Measurements from ENCODE around the gene AOPEP. TPM values are rescaled to one million over a fixed set of nuclear protein-coding genes. Genes with fewer than 3 reads are reported as not detected.
A peak's percentile ranks its signal among the peaks of the same experiment; 100 is the strongest.

The AOPEP gene
- total RNA-seq, 4 donors from 2014 or later, result 252 to 375 (median 312) TPM

GRCh38 chr9:95104581-95104960, 378.1 kb downstream of the AOPEP start:
- Histone ChIP-seq H3K27me3 (no peaks in the 10 kb centered on the region), H3K27ac (peak overlapping the region in 3 of 4 donors; percentile 66 to 89 (median 87)), H3K4me3 (no peak overlapping the region), H3K4me1 (peaks cover 3 to 94% (median 36%) of the 10 kb centered on the region in 3 donors), H3K9me3 (no peaks in the 10 kb centered on the region), H3K36me3 (peaks cover 0 to 26% of the 10 kb centered on the region in 2 donors)
- TF ChIP-seq POLR2AphosphoS5 (IDR thresholded peaks at IDR 0.05) (no peak), CTCF (IDR thresholded peaks at IDR 0.05) (no peak), EP300 (IDR thresholded peaks at IDR 0.05) (no peak), POLR2A (IDR thresholded peaks at IDR 0.05) (no peak)
- no peak for ATAC-seq
- WGBS, 2 donors (ENCODE audit: low coverage in 1 of 2), result 62 to 74% methylated on average over 3 to 8 of the region's 8 CpGs

- Histone ChIP-seq H3K4me3 (no peak overlapping the region), H3K27ac (peak overlapping the region in 3 of 4 donors; percentile 66 to 89 (median 87)), H3K9me3 (no peaks in the 10 kb centered on the region), H3K27me3 (no peaks in the 10 kb centered on the region), H3K36me3 (peaks cover 0 to 26% of the 10 kb centered on the region in 2 donors), H3K4me1 (peaks cover 3 to 90% (median 35%) of the 10 kb centered on the region in 3 donors)
- 58 to 61% methylated on average over 2 to 3 of the region's 12 CpGs for whole genome bisulfite sequencing, 2 donors (ENCODE audit: low coverage in 1 of 2)
- no peak for ATAC-seq
- TF ChIP-seq EP300 (IDR thresholded peaks at IDR 0.05), result no peak
- no peak for TF ChIP-seq POLR2AphosphoS5 (IDR thresholded peaks at IDR 0.05)
- TF ChIP-seq CTCF (IDR thresholded peaks at IDR 0.05), result no peak
- TF ChIP-seq POLR2A (IDR thresholded peaks at IDR 0.05), result no peak
Measured at GRCh38 chr9:95104980-95105379, 378.5 kb downstream of the AOPEP start.

GRCh38 chr9:95105519-95106287, 379.2 kb downstream of the AOPEP start:
- peaks cover 3 to 82% (median 34%) of the 10 kb centered on the region in 3 donors for H3K4me1 ChIP-seq
- H3K27me3 ChIP-seq, result no peaks in the 10 kb centered on the region
- TF ChIP-seq POLR2AphosphoS5 (IDR thresholded peaks at IDR 0.05) (peak; percentile 19), EP300 (IDR thresholded peaks at IDR 0.05) (no peak), CTCF (IDR thresholded peaks at IDR 0.05) (no peak)
- peak overlapping the region in 3 of 4 donors; percentile 66 to 89 (median 87) for H3K27ac ChIP-seq
- ATAC-seq, result no peak
- whole genome bisulfite sequencing, 2 donors (ENCODE audit: low coverage in 1 of 2), result 52 to 76% methylated on average over 9 to 13 of the region's 13 CpGs
- no peak overlapping the region for H3K4me3 ChIP-seq
- H3K9me3 ChIP-seq, result no peaks in the 10 kb centered on the region
- peaks cover 0 to 24% of the 10 kb centered on the region in 2 donors for H3K36me3 ChIP-seq

GRCh38 chr9:95107001-95107749, 380.7 kb downstream of the AOPEP start:
- Histone ChIP-seq H3K27me3 (no peaks in the 10 kb centered on the region), H3K4me3 (no peak overlapping the region), H3K4me1 (peaks cover 3 to 68% (median 24%) of the 10 kb centered on the region in 3 donors), H3K36me3 (peaks cover 0 to 36% of the 10 kb centered on the region in 2 donors), H3K27ac (peak overlapping the region in 3 of 4 donors; percentile 76 to 89 (median 87)), H3K9me3 (no peaks in the 10 kb centered on the region)
- ATAC-seq, result no peak
- peak; percentile 61 for TF ChIP-seq POLR2AphosphoS5 (IDR thresholded peaks at IDR 0.05)
- TF ChIP-seq POLR2A (IDR thresholded peaks at IDR 0.05), result no peak
- peak in 1 of 4 experiments; percentile 19 for TF ChIP-seq CTCF (IDR thresholded peaks at IDR 0.05)
- TF ChIP-seq EP300 (IDR thresholded peaks at IDR 0.05), result no peak
- 44 to 55% methylated on average over 10 to 11 of the region's 18 CpGs for WGBS, 2 donors (ENCODE audit: low coverage in 1 of 2)

Measured in gastroesophageal sphincter (tissue), 4 donors.